Activated naive CD4-positive, alpha-beta T cell treated with anti-CD3 and anti-CD28 coated beads, Interleukin-2, amount 10 ng/mL, durations not matched to agents 7 days and 5 days (primary cell): ENCODE results near the gene TLR2.

ENCODE experiments used
- CTCF ChIA-PET: fragments of 350-600 bp; sonication (Branson Sonifier 250); formaldehyde crosslinking; loops from one replicate; lab custom pipeline; 2021; ENCODE audit warnings: antibody characterized with exemption; lab: Charles Lee
- DNase-seq: peaks from one replicate; pipeline ENCODE4 v3.0.0-alpha.2; 2020
- H3K27ac Mint-ChIP-seq: one replicate; pipeline ENCODE4 v1.8.0; 2021; ENCODE audit warnings: mild to moderate bottlenecking, moderate library complexity, mixed read lengths
- H3K27me3 Mint-ChIP-seq: one replicate; pipeline ENCODE4 v1.8.0; 2021; ENCODE audit warnings: mild to moderate bottlenecking, mixed read lengths
- H3K36me3 Mint-ChIP-seq: one replicate; pipeline ENCODE4 v1.8.0; 2021; ENCODE audit warnings: mixed read lengths
- H3K4me1 Mint-ChIP-seq: one replicate; pipeline ENCODE4 v1.8.0; 2021; ENCODE audit warnings: mixed read lengths
- H3K4me3 Mint-ChIP-seq: one replicate; pipeline ENCODE4 v1.8.0; 2021; ENCODE audit warnings: mild to moderate bottlenecking, moderate library complexity, mixed read lengths
- H3K9me3 Mint-ChIP-seq: one replicate; pipeline ENCODE4 v1.8.0; 2021; ENCODE audit warnings: mixed read lengths

The TLR2 gene, protein sequence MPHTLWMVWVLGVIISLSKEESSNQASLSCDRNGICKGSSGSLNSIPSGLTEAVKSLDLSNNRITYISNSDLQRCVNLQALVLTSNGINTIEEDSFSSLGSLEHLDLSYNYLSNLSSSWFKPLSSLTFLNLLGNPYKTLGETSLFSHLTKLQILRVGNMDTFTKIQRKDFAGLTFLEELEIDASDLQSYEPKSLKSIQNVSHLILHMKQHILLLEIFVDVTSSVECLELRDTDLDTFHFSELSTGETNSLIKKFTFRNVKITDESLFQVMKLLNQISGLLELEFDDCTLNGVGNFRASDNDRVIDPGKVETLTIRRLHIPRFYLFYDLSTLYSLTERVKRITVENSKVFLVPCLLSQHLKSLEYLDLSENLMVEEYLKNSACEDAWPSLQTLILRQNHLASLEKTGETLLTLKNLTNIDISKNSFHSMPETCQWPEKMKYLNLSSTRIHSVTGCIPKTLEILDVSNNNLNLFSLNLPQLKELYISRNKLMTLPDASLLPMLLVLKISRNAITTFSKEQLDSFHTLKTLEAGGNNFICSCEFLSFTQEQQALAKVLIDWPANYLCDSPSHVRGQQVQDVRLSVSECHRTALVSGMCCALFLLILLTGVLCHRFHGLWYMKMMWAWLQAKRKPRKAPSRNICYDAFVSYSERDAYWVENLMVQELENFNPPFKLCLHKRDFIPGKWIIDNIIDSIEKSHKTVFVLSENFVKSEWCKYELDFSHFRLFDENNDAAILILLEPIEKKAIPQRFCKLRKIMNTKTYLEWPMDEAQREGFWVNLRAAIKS

DNA sequence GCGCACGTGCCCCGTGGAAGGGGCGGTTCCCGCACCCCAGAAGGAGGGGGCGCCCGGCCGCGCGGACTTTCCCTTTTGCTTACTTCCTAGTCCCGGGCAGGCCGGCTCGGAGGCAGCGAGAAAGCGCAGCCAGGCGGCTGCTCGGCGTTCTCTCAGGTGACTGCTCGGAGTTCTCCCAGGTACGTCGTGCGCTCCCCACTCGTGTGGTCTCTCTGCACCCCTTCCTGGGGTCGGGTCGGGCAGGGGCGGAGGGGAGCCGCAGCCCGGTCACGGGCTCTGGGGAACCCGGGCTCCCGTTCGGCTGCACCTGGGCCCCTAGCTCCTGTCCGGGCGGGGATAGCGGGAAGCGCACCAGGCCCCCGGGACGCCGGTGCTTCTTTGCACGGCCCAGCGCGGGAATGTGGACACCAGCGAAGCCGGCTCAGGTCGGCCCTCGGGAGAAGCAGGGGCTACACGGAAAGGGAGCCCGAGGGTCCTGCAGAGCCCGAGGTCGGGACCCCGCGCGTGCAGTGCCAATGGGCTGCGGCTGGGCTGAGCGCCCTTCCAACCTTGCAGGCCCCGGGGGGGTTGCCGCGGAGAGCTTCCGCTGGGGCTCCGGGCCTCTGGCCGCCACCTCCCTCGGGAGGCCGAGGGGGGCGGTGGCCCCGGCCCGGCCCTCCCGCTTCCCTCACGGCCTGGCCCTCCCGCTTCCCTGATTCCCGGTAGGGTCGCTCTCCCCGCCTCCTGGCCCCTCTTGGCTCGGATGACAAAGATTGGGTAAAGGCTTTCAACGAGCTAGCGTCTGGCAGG is at the start of gene TLR2:
TSS of gene TLR2 (plus strand) at position 99 of the 789 bp plus-strand sequence. CDS start 18,628 bp downstream, outside the sequence.
- peaks cover 17% of the 10 kb centered on the region for H3K36me3 Mint-ChIP-seq
- CTCF ChIA-PET = interaction anchor here (1.2 kb wide), 1 partner anchor 78 kb away, joined by 3 read pairs; no protein-coding TSS in a partner anchor
- peak within 1 kb of the TSS; percentile 37 for H3K27ac Mint-ChIP-seq
- peaks cover 16% of the 10 kb centered on the region for H3K9me3 Mint-ChIP-seq
- peaks cover 54% of the 10 kb centered on the region for H3K27me3 Mint-ChIP-seq
- DNase-seq = peak; percentile 77
- peak within 1 kb of the TSS; percentile 79 for H3K4me3 Mint-ChIP-seq
- peaks cover 19% of the 10 kb centered on the region for H3K4me1 Mint-ChIP-seq

DNA sequence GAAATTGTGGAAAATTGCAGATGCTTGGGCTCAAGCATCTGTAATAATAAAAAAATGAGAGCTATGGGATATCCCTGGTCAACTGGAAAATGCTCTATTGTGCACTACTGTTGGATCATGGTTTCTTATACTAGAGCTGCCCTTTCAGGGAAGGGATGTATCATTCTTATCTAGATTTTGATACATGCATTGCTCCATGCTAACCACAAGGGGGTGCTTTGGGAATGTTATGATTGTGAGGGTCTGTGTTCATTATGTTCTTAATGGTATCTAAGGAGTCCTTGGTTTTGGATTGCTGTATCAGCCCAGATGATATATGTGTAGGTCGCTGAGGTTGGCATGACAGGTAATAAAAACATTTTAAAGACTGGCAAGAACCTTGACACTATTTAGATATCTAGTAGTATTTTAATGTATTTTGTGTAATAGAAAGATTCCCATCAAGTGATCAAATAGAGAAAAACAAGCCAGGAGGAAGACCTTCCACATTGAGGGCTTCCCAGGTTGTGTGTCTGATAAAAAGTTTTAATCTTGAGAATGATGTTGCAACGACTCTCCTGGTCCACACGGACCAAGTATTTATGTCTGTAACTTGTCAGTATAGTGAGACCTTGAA is 49.2 kb upstream of the TLR2 start:
- no peaks in the 10 kb centered on the region for H3K4me1 Mint-ChIP-seq
- H3K27ac Mint-ChIP-seq = no peak overlapping the region
- H3K27me3 Mint-ChIP-seq = no peaks in the 10 kb centered on the region
- H3K36me3 Mint-ChIP-seq = peaks cover 61% of the 10 kb centered on the region
- DNase-seq = no peak
- no peak overlapping the region for H3K4me3 Mint-ChIP-seq
- no peaks in the 10 kb centered on the region for H3K9me3 Mint-ChIP-seq
- CTCF ChIA-PET = interaction anchor here (0.7 to 3.9 kb wide), 7 partner anchors 9 to 295 kb away, joined by 3 to 36 read pairs (median 4); no protein-coding TSS in a partner anchor

DNA sequence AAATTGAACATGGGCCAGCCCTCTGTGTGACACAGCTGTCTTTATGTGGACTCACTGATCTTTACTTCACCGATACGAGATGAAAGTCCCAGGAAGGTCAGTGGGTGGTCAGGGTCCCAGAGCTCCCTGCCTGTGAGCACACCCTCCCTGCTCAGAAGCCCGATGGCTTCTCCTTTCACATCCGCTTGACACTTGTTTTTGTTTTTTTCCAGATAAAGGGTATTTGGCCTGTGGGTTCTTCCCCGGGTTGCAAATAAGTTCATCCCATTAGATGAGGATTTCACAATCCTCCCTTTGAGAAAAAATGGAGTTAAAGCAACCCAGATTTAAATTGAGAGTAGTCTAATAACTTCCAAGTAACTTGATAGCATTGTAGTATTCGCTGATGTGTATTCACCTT is 48.2 kb upstream of the TLR2 start:
- Mint-ChIP-seq H3K4me3 (no peak overlapping the region), H3K4me1 (no peaks in the 10 kb centered on the region), H3K27me3 (no peaks in the 10 kb centered on the region), H3K36me3 (peaks cover 51% of the 10 kb centered on the region), H3K9me3 (no peaks in the 10 kb centered on the region), H3K27ac (no peak overlapping the region)
- CTCF ChIA-PET = interaction anchor here (0.7 to 3.9 kb wide), 4 partner anchors 8 to 277 kb away, joined by 3 to 36 read pairs (median 10); no protein-coding TSS in a partner anchor
- DNase-seq = no peak

DNA sequence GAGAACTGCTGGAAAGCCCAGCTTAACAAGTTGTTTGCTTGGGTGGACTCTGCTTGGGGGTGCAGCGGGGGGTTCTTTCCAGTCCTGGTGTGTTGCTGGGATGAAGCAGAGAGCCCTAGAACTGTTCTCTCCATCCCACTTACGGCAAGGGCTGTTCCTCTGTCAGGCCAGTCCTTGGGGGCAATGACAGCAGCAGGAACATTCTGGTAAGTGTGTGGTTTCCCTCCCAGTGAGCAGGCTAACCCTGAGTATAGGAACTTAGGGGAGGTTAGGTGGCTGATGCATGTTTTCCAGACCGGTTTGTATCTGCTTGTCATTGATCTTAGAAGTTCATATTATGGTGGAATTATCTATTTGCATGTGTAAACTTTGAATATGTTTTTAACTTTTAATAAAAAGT is 46.9 kb upstream of the TLR2 start:
- CTCF ChIA-PET = interaction anchor here (0.9 kb wide), 1 partner anchor 177 kb away, joined by 3 read pairs; no protein-coding TSS in a partner anchor
- H3K9me3 Mint-ChIP-seq = no peaks in the 10 kb centered on the region
- no peak overlapping the region for H3K4me3 Mint-ChIP-seq
- no peak for DNase-seq
- peaks cover 4% of the 10 kb centered on the region for H3K4me1 Mint-ChIP-seq
- no peak overlapping the region for H3K27ac Mint-ChIP-seq
- no peaks in the 10 kb centered on the region for H3K27me3 Mint-ChIP-seq
- H3K36me3 Mint-ChIP-seq = peaks cover 46% of the 10 kb centered on the region

DNA sequence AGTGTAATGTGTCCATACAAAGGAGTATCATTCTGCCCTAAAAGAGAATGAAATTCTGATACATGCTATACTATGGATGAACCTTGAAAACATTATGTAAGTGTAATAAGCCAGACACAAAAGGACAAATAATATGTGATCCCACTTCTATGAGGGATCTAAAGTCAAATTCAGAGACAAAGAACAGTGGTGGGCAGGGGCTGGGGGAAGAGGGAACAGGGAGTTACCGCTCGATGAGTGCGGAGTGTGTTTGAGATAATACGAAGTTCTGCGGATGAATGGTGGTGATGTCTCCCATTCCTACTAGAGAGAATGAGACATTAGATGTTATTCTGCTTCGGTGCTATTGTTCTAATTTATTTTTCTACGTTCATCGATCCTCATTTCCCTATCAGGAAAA is 46.1 kb upstream of the TLR2 start:
- no peak for DNase-seq
- Mint-ChIP-seq H3K27me3 (no peaks in the 10 kb centered on the region), H3K27ac (peak overlapping the region; percentile 58), H3K36me3 (peaks cover 42% of the 10 kb centered on the region), H3K4me1 (peaks cover 5% of the 10 kb centered on the region), H3K4me3 (no peak overlapping the region), H3K9me3 (no peaks in the 10 kb centered on the region)
- CTCF ChIA-PET = no interaction called here

DNA sequence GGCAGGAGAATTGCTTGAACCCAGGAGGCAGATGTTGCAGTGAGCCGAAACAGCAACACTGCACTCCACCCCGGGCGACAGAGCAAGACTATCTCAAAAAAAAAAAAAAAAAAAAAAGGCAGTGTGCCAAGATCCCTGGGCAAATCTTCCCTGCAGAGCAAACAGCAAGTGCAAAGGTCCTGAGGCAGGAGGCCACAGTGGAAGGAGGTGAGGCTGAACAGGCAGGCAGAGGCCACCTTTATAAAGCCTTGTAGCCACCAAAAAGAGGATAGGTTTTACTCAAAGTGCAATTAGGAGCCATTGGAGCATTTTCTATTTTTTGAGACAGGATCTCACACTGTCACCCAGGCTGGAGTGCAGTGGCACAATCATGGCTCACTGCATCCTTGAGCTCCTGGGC is 45.1 kb upstream of the TLR2 start:
- H3K4me3 Mint-ChIP-seq = no peak overlapping the region
- H3K36me3 Mint-ChIP-seq = peaks cover 35% of the 10 kb centered on the region
- no peaks in the 10 kb centered on the region for H3K9me3 Mint-ChIP-seq
- H3K4me1 Mint-ChIP-seq = peaks cover 9% of the 10 kb centered on the region
- no peak overlapping the region for H3K27ac Mint-ChIP-seq
- no peak for DNase-seq
- no peaks in the 10 kb centered on the region for H3K27me3 Mint-ChIP-seq
- CTCF ChIA-PET = interaction anchor here (0.8 to 1.9 kb wide), 3 partner anchors 8 to 556 kb away, joined by 3 to 9 read pairs (median 3); no protein-coding TSS in a partner anchor

DNA sequence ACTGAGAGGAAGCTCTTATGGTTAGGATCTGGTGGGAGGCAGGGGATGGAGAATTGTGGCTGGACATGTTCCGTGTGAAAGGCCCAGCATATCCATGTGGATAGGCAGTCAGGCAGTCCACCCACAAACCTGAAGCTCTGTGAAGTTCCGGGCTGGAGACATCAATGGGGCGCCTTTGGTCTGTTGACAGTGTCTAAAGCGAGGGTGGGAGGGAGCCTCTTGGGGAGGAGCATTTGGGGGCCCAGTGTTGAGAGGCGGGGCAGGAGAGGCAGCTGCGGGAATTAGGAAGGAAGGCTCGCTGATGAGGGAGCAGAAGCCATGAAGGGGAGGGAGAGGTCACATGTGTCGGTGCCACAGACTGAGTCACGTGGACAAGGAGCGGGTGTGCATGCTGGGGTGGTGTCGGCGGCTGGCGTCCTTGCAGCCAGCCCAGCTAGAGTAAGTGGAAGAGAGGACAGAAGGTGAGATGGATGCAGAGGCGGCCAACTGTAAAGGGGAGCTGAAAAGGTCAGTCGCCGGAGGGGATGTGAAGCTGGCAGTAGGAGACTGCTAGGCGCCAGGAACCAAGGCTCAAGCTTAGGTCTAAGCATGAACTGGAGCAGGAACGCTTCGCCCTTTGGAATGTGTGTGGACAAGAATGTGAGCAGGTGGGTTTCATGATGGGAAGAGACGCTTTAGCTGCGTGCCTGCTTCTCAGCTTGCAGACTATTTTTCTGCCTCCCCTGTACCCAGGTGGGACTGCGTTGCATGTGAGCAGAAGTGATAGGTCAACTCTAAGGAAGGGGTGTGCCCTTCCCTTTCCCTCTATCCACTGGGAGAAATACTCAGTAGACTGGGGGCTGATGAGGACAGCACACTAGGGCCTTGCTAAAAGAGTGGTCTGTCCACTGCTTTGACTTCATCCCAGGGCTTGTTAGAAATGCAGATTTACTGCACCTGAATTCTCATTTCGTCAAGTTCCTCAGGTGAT is 44.0 kb upstream of the TLR2 start:
- CTCF ChIA-PET = interaction anchor here (0.8 to 1.9 kb wide), 3 partner anchors 10 to 557 kb away, joined by 3 to 9 read pairs (median 3); no protein-coding TSS in a partner anchor
- Mint-ChIP-seq H3K27ac (no peak overlapping the region), H3K4me1 (peaks cover 9% of the 10 kb centered on the region), H3K9me3 (peaks cover 1% of the 10 kb centered on the region), H3K36me3 (peaks cover 26% of the 10 kb centered on the region), H3K4me3 (no peak overlapping the region), H3K27me3 (no peaks in the 10 kb centered on the region)
- no peak for DNase-seq

DNA sequence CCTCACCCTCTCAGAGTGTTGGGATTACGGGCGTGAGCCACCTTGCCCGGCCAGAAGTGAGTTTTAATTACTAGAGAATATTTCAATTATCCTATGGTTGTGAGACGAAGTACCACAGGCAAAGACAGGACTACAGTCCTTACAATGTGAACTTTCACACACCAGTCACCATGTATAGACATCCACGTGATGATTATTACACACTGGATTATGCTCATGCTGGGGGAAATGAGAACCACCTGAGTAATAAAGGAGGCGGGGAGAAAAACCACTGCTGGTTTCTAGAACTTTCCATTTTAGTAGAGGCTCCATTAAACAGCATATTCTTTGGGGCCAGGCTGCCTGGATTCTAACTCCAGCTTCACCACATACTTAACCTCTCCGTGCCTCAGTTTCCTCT is 42.5 kb upstream of the TLR2 start:
- Mint-ChIP-seq H3K4me1 (peaks cover 9% of the 10 kb centered on the region), H3K4me3 (no peak overlapping the region), H3K9me3 (peaks cover 1% of the 10 kb centered on the region), H3K27ac (no peak overlapping the region), H3K36me3 (peaks cover 14% of the 10 kb centered on the region), H3K27me3 (no peaks in the 10 kb centered on the region)
- CTCF ChIA-PET = interaction anchor here (0.8 kb wide), 1 partner anchor 298 kb away, joined by 3 read pairs; no protein-coding TSS in a partner anchor
- no peak for DNase-seq

DNA sequence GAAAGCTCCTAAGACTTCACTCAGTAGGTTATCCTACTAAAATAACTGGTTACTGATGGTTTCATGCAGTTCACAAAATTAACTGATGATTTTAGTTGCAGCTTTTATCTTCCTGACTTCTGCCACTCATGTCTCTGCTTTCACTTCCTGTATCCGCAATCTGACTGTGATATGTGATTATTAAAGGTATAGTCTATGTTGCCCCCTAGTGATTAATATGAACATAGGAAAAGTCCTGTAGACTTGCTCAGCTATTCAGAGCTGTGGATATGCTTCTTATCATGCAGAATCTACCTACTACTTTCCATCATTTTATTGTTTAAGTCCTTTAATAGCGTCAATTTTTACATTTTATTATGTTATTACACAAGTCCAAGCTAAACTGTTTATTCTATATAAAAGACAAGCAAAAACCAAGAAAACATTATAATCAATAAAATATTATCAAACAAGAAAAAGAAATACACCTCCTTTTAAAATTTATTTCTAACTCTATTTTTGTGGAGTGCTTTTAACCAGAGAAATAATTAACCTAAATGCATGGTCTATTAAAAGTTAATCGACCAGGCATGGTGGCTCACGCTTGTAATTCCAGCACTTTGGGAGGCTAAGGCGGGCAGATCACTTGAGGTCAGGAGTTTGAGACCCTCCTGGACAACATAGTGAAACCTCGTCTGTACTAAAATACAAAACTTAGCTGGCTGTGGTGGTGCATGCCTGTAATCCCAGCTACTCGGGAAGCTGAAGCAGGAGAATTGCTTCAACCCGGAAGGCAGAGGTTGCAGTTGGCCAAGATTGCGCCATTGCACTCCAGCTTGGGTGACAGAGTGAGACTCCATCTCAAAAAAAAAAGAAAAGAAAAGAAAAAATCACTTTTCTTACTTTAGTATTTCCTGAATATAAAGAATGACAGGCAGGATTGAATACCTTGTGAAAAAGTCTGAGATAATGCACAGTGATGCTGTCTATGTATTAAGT is 40.4 kb upstream of the TLR2 start:
- DNase-seq = no peak
- no peak overlapping the region for H3K27ac Mint-ChIP-seq
- H3K4me3 Mint-ChIP-seq = no peak overlapping the region

DNA sequence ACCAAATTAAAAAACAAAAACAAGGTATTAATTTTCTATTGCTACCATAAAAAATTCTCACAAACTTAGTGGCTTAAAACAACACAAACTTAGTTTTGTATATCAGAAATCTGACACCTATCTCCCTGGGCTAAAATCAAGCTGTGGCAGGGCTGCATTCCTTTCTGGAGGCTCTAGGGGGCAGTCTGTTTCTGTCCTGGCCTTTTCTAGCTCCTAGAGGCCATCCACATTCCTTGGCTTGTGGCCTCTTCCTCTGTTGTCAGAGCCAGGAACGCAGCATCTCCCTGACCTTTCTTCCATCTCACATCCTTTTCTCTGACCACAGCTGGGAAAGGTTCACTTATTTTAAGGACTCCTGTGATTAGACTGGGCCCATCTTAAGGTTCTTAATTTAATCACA is 38.9 kb upstream of the TLR2 start:
- H3K4me1 Mint-ChIP-seq = peaks cover 23% of the 10 kb centered on the region
- no peaks in the 10 kb centered on the region for H3K27me3 Mint-ChIP-seq
- peaks cover 1% of the 10 kb centered on the region for H3K36me3 Mint-ChIP-seq
- no peak overlapping the region for H3K4me3 Mint-ChIP-seq
- DNase-seq = peak; percentile 30
- CTCF ChIA-PET = interaction anchor here (0.9 to 3.6 kb wide), 9 partner anchors 10 to 502 kb away, joined by 3 to 42 read pairs (median 11); partner anchors contain the start of gene MND1
- H3K9me3 Mint-ChIP-seq = peaks cover 1% of the 10 kb centered on the region
- no peak overlapping the region for H3K27ac Mint-ChIP-seq

More for the DNA sequence above, 40.4 kb upstream of the TLR2 start:
- Mint-ChIP-seq H3K27me3 (no peaks in the 10 kb centered on the region), H3K9me3 (peaks cover 1% of the 10 kb centered on the region), H3K36me3 (peaks cover 1% of the 10 kb centered on the region), H3K4me1 (peaks cover 19% of the 10 kb centered on the region)
- CTCF ChIA-PET = interaction anchor here (0.5 to 3.6 kb wide), 26 partner anchors 8 to 1630 kb away, joined by 3 to 42 read pairs (median 5); partner anchors contain the start of gene MND1

DNA sequence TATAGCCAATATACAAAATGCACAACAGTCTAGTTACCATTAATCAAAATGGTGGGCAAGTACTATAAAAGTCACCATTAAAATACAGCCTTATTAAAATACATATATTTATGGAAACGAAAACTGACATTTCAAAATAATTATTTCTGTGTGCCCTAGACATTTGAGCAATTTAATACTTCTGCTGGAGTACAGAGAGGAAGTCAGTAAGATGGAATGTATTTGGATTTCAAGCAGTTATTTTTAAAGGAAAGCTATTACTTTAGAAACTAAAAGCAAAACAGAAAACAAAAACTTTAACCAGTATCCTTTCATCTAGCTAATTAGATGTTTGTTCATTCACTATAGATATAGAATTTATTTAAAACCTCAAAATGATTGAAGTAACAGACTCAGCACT is 37.8 kb upstream of the TLR2 start:
- H3K4me1 Mint-ChIP-seq = peaks cover 31% of the 10 kb centered on the region
- DNase-seq = no peak
- peaks cover 1% of the 10 kb centered on the region for H3K36me3 Mint-ChIP-seq
- CTCF ChIA-PET = interaction anchor here (1.0 to 1.1 kb wide), 2 partner anchors 96 to 103 kb away, joined by 4 to 9 read pairs; no protein-coding TSS in a partner anchor
- no peak overlapping the region for H3K4me3 Mint-ChIP-seq
- H3K27ac Mint-ChIP-seq = no peak overlapping the region
- peaks cover 1% of the 10 kb centered on the region for H3K9me3 Mint-ChIP-seq
- no peaks in the 10 kb centered on the region for H3K27me3 Mint-ChIP-seq
